Esophagus squamous epithelium (tissue), 4 donors: ENCODE data around the gene TGIF2.

Experiments used
- POLR2A ChIP-seq, 4 donors: fragments of 450-650 bp; IDR thresholded peaks; one replicate each; pipeline ENCODE4 v1.6.1; 2017; ENCODE audit warnings: antibody characterized with exemption in 4 of 4, mild to moderate bottlenecking in 4 of 4, moderate library complexity in 3 of 4
- TF ChIP-seq, protein P1 (sequence below), 6 experiments: fragments of 450-650 bp in 4 of 6; fragments of 200-600 bp in 2 of 6; sonication (generic) in 2 of 6; IDR thresholded peaks; one replicate each; pipeline ENCODE4 v1.5.1; 2016 to 2019; ENCODE audit warnings: antibody characterized with exemption in 6 of 6, mild to moderate bottlenecking in 4 of 6, moderate library complexity in 4 of 6

DNA sequence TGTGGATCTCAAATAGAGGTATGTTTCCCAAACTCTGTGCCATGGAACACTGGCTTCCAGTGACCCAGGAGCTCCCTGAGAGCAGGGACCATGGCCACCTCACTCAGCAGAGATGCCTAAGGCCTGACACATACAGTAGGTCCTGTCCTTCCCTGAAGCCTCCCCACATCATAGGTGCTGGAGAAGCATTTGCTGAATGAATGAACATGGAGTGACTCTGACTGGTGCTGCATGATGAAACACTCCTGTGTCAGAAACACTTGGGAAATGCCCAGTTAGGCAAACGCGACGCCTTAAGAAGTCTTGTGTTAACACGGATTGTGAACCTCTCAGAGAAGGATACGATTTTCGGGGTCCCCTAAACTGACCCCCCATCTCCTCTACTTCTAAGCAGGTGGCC is 58.2 kb downstream of the TGIF2 start:
- TF ChIP-seq, protein P1, sequence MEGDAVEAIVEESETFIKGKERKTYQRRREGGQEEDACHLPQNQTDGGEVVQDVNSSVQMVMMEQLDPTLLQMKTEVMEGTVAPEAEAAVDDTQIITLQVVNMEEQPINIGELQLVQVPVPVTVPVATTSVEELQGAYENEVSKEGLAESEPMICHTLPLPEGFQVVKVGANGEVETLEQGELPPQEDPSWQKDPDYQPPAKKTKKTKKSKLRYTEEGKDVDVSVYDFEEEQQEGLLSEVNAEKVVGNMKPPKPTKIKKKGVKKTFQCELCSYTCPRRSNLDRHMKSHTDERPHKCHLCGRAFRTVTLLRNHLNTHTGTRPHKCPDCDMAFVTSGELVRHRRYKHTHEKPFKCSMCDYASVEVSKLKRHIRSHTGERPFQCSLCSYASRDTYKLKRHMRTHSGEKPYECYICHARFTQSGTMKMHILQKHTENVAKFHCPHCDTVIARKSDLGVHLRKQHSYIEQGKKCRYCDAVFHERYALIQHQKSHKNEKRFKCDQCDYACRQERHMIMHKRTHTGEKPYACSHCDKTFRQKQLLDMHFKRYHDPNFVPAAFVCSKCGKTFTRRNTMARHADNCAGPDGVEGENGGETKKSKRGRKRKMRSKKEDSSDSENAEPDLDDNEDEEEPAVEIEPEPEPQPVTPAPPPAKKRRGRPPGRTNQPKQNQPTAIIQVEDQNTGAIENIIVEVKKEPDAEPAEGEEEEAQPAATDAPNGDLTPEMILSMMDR (IDR thresholded peaks at IDR 0.05): no peak
- no peak for TF ChIP-seq POLR2A (IDR thresholded peaks at IDR 0.05)
